Measurements from ENCODE around the gene MTHFD1L. TPM values are rescaled to one million over a fixed set of nuclear protein-coding genes. Genes with fewer than 3 reads are reported as not detected.

Gene MTHFD1L
- total RNA-seq, 1 donor from 2014 or later, result 59.1 TPM

- peaks cover 14% of the 10 kb centered on the region for H3K36me3 Mint-ChIP-seq
These were observed 236.6 kb downstream of the MTHFD1L start for GRCh38 chr6:151101816-151102694.

DNA sequence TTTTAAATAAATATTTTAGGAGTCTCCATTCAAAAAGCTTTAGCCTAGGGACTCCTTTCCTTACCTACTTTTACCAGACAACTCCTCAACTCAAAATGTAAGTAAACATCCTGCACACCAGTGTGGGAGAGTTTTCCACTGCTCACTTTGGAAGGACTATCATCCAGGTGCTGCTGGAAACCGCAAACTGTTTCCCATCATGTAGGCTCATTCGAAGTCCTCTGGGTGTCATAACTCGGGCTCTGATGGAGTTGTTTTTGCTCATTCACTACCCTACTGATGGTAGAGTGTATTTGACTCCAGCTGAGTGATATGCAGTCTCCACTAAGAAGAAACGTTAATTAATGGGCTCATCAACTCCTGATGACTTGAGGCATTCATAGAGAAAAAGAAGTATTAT lies 237.8 kb downstream of the MTHFD1L start:
- Mint-ChIP-seq H3K36me3 (peaks cover 10% of the 10 kb centered on the region), H3K27ac (no peak overlapping the region), H3K4me1 (peaks cover 21% of the 10 kb centered on the region), H3K9me3 (no peaks in the 10 kb centered on the region), H3K27me3 (ENCODE audit: low read depth) (no peaks in the 10 kb centered on the region), H3K4me3 (no peak overlapping the region)
- no peak for TF ChIP-seq CTCF (IDR thresholded peaks at IDR 0.05; ENCODE audit: unreplicated experiment)
- no peak for DNase-seq (ENCODE audit: low spot score in 2 of 2, unreplicated experiment in 2 of 2)

More at GRCh38 chr6:151101816-151102694, 236.6 kb downstream of the MTHFD1L start:
- DNase-seq (ENCODE audit: low spot score in 2 of 2, unreplicated experiment in 2 of 2), result no peak
- peaks cover 19% of the 10 kb centered on the region for H3K4me1 Mint-ChIP-seq
- H3K9me3 Mint-ChIP-seq, result peaks cover 4% of the 10 kb centered on the region
- H3K4me3 Mint-ChIP-seq, result no peak overlapping the region
- H3K27me3 Mint-ChIP-seq (ENCODE audit: low read depth), result no peaks in the 10 kb centered on the region
- TF ChIP-seq CTCF (IDR thresholded peaks at IDR 0.05; ENCODE audit: unreplicated experiment), result no peak
- peak overlapping the region; percentile 89 for H3K27ac Mint-ChIP-seq

GRCh38 chr6:151107897-151108427 lies 242.5 kb downstream of the MTHFD1L start:
- Mint-ChIP-seq H3K36me3 (peaks cover 3% of the 10 kb centered on the region), H3K27me3 (ENCODE audit: low read depth) (no peaks in the 10 kb centered on the region), H3K4me1 (peaks cover 35% of the 10 kb centered on the region), H3K27ac (no peak overlapping the region), H3K9me3 (no peaks in the 10 kb centered on the region), H3K4me3 (no peak overlapping the region)
- DNase-seq (ENCODE audit: low spot score in 2 of 2, unreplicated experiment in 2 of 2), result no peak
- no peak for TF ChIP-seq CTCF (IDR thresholded peaks at IDR 0.05; ENCODE audit: unreplicated experiment)

DNA sequence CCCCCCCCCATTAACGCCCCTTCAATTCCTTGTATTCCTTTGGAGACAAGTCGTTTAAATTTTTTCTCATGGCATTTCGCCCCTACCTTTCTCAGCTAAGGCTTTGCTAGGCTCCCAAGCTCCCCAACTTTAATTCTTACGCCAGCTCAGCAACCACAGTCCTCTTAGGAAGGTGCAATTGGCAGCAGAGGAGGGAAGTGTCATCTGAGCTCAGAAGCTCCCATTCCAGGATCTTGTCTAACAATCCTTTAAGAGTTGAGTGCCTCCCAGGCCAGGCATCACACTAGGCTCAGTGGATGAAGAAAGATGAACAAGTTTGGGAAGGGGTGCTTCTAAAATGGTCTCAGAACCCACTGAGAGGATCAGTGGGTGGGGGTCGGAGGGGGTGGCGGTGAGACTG lies 243.0 kb downstream of the MTHFD1L start:
- Mint-ChIP-seq H3K27me3 (ENCODE audit: low read depth) (no peaks in the 10 kb centered on the region), H3K9me3 (no peaks in the 10 kb centered on the region), H3K36me3 (peaks cover 3% of the 10 kb centered on the region), H3K4me1 (peaks cover 35% of the 10 kb centered on the region), H3K27ac (no peak overlapping the region), H3K4me3 (no peak overlapping the region)
- no peak for TF ChIP-seq CTCF (IDR thresholded peaks at IDR 0.05; ENCODE audit: unreplicated experiment)
- DNase-seq (ENCODE audit: low spot score in 2 of 2, unreplicated experiment in 2 of 2), result no peak

GRCh38 chr6:151109361-151109760 lies 243.9 kb downstream of the MTHFD1L start:
- Mint-ChIP-seq H3K27ac (peak overlapping the region; percentile 78), H3K27me3 (ENCODE audit: low read depth) (no peaks in the 10 kb centered on the region), H3K4me1 (peaks cover 35% of the 10 kb centered on the region), H3K36me3 (no peaks in the 10 kb centered on the region), H3K9me3 (no peaks in the 10 kb centered on the region), H3K4me3 (no peak overlapping the region)
- no peak for DNase-seq (ENCODE audit: low spot score in 2 of 2, unreplicated experiment in 2 of 2)
- TF ChIP-seq CTCF (IDR thresholded peaks at IDR 0.05; ENCODE audit: unreplicated experiment), result no peak

Data from mesothelial cell of epicardium (in vitro differentiated cells).